HG03025 (cell line): Measurements from ENCODE around the gene ASB14.
"Not testable (repeated sequence)": the region's sequence is repeated elsewhere in the genome, so short reads cannot be mapped to it uniquely, and the experiment has no call there.

Experiments
- ATAC-seq: cut with Tn5 transposase; IDR thresholded peaks from one replicate; pipeline ENCODE4 v1.9.1; 2021; ENCODE audit warnings: mild to moderate bottlenecking, moderate library complexity; ENCODE audit not compliant: unreplicated experiment, low FRiP score

The ASB14 gene

DNA sequence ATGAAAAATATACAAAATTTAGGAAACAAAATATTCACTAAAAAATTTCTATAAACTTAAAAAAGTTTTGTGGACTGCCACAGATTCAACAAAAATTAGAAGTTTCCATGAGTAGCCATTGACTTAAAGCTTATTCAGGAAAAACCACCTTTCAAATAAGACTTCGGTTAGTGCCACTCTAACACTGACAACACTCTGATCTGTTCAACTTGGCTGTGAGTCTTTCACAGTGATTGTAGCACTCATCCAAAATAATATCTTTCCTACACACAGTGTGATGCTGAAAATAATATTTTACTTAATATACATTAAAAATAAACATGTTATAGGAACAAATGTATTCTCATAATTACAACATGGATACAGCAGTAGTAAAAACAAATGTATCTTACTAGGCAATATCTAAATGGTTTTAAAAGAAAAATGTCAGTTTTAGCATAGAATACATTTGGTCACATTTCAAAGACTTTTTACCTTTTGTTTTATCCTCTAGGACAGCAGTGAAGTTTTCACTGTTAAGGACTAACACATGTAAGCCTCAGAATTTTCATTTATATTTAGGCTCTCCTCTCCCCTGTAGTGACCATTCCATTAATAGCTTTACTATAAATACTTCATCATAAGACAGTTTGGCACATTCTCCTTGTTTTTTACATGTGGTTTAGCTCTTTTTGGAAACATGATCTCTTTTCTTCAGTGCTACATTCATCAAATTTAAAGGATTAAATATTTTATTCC lies at the start of gene ASB14:
Gene ASB14 (minus strand): TSS at position 527 of the 738 bp plus-strand sequence. CDS start 652 bp downstream, outside the sequence.
- ATAC-seq = no peak

DNA sequence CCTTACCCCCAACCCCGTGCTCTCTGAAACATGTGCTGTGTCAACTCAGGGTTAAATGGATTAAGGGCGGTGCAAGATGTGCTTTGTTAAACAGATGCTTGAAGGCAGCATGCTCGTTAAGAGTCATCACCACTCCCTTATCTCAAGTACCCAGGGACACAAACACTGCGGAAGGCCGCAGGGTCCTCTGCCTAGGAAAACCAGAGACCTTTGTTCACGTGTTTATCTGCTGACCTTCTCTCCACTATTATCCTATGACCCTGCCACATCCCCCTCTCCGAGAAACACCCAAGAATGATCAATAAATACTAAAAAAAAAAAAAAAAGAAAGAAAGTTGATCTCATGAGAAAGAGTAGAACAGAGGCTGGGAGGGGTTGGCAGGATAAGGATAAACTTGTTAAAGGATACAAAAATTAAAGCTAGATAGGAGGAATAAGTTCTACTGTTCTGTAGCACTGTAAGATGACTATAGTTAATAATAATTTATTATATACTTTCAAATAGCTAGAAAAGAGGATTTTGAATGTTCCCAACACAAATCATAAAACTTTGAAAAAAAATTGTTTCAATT lies 46.7 kb upstream of the ASB14 start:
- not testable (repeated sequence) for ATAC-seq

GRCh38 chr3:57338272-57339070 lies 46.0 kb upstream of the ASB14 start:
- ATAC-seq = not testable (repeated sequence)

GRCh38 chr3:57335283-57335938 lies 42.9 kb upstream of the ASB14 start:
- ATAC-seq = no peak

DNA sequence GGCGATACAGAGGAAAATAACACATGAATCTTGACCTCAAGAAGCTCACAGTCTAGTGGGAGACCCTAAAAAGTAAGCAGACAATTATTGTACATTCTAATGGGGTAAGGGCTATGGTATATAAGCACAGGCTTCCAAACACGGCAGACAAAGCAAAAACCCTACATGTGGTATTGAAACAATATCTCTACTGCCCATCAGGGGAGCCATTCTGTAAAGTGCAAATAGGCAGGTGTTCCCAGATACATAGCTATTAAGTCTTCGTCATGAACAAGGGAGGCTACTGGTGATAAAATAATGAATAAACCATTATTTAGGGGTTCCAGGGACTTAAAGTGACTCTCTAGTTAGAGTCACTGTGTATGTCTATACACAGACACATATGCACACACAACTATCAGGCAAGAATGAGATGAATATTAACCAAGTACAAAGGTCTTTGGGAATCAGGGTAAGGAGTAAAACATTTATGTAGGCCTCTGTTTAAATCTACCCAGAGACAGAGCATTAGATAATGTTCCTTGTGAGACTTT lies 38.7 kb upstream of the ASB14 start:
- no peak for ATAC-seq

GRCh38 chr3:57326498-57326897 lies 34.0 kb upstream of the ASB14 start:
- not testable (repeated sequence) for ATAC-seq

DNA sequence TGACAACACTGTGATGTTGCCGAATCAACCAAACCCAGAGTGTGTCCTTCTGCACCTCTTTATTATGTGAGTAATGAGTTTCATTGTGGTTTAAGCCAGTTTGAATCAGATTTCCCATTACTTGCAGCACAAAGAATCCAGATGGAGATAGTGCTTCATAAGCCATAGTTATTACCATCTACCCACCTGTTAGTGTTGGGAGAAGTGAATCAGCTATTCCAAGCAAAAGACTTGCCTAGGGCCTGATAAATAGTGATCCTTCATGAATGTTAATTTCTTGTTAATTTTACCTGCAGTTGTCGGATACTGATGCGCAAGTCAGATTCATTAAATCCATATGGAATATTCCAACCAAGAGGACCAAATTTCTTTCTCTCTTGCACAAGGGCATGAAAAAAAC lies 21.7 kb upstream of the ASB14 start:
- no peak for ATAC-seq

GRCh38 chr3:57309769-57310360 lies 17.4 kb upstream of the ASB14 start:
- no peak for ATAC-seq

- ATAC-seq = not testable (repeated sequence)
Measured at GRCh38 chr3:57303520-57303919, 11.0 kb upstream of the ASB14 start.

DNA sequence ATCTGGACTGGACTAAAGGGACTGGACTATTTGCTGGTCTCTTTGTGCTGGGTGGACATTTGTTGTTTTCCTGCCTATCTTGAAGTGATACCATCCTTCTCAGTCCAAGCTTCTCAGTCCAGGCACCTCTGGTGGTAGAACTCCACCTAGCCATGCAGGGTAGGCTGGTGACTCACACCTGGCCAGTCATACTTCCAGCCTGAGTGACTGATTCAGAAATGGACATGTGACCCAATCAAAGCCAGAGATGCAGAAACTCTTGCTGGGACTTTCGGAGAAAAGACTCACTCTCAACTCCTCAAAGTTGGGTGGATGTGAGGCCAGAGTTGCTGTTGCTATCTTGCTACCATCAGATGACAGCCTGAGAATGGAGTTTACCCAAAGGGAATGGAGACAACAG lies 5.6 kb upstream of the ASB14 start:
- no peak for ATAC-seq

GRCh38 chr3:57292897-57293526 lies 527 bp upstream of the ASB14 start:
- ATAC-seq = no peak

- no peak for ATAC-seq
Measured at GRCh38 chr3:57288403-57288802, 4.1 kb downstream of the ASB14 start.

DNA sequence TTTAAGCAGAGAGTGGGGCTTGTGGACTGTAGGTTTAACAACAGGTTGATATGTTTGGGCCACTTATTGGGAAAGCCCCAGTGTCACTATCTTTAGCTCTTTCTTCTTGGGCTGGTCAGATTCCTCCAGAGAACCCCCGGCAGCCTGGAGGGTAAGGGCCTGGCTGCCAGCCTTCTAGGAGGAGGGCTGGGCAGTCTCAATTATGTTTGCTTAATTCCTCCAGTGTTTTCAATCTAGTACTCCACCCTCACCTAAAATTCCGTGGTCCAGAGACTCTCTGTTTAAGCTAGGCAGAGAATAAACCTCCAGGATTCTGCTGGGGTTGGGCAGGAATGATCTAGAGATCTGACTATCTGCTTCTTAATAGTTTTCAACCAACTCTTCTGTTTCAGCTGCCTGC lies 5.3 kb downstream of the ASB14 start:
- no peak for ATAC-seq

DNA sequence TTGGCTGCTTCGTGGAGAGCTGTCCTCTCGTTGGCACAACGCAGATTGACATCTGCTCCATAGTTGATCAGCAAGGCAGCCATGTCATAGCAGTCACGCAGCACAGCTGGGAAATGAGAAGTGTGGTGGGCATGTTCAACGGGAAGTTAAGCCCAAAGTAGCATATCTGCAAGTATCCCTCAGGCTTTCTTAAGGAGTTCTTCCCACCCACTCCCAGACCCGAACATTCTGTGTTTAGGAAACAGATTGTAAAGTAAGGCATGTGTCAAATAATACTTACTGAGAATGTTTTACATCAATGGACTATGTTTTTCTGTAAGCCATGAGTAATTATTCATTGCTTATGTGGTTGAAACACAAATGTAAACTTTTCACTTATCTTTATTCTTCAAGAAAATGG lies 9.2 kb downstream of the ASB14 start:
- ATAC-seq = no peak

DNA sequence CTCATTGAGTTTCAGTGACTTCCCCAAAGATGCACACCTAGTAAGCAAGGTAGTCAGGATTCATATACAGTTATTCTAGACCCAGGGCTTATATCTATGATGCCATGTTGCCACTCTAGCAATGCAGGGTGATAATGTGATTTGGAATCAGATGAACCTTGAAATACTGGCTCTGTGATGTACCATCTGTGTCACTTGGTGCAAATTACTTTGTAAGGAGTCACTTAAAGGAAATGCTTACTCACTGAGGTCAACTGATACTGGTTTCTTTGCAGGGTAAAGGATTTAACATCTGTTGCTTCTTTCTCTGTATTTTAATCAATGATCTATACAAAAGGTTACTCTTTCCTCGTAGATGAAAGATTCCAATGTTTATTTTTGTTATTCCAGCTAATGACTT lies 10.8 kb downstream of the ASB14 start:
- ATAC-seq = no peak

- no peak for ATAC-seq
Measured at GRCh38 chr3:57279685-57280084, 12.8 kb downstream of the ASB14 start.

DNA sequence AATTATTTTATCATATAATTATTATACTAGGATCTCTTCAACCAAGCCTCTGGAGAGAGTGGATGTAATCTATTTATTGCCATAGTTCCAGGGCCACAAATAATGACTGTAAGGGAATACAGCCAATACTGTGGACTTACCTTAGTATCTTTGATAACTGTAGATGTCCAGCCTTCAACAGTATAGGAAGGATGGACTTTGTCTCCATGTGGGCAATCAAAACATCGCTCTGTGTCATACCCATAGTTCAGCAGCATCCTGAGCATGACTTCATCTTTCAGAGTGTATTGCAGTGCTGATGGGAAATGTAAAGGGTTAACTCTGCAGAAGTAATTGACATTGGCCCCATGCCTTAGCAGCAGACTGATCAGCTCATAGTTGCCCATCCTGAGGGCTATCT lies 14.2 kb downstream of the ASB14 start:
- ATAC-seq = no peak

- no peak for ATAC-seq
Measured at GRCh38 chr3:57275393-57275792, 17.1 kb downstream of the ASB14 start.

GRCh38 chr3:57274845-57275244 lies 17.6 kb downstream of the ASB14 start:
- no peak for ATAC-seq

- ATAC-seq = no peak
Measured at GRCh38 chr3:57268416-57268815, 24.1 kb downstream of the ASB14 start.
